Smooth muscle cell (in vitro differentiated cells): ENCODE measurements around the gene DCAF12. TPM values are rescaled to one million over a fixed set of nuclear protein-coding genes. Genes with fewer than 3 reads are reported as not detected.
"Not testable (repeated sequence)": the region's sequence is repeated elsewhere in the genome, so short reads cannot be mapped to it uniquely, and the experiment has no call there.

Source experiments
- DNase-seq: peaks from one replicate; lab custom pipeline; 2025; ENCODE audit not compliant: unreplicated experiment; lab: John Stamatoyannopoulos, UW
- H2AFZ ChIP-seq: fragments of 200-600 bp; sonication (generic); 2 replicates; pipeline ENCODE4 v1.6.0; 2016; ENCODE audit warnings: antibody characterized with exemption, low read depth, mild to moderate bottlenecking
- H3F3A ChIP-seq: fragments of 200-600 bp; sonication (generic); 2 replicates; pipeline ENCODE4 v1.6.0; 2017; ENCODE audit warnings: antibody characterized with exemption, low read depth
- H3K27ac ChIP-seq: fragments of 200-600 bp; sonication (generic); 2 replicates; pipeline ENCODE4 v1.5.1; 2016; ENCODE audit warnings: low read depth, mild to moderate bottlenecking
- H3K27me3 ChIP-seq: fragments of 200-600 bp; sonication (generic); 2 replicates; pipeline ENCODE4 v1.6.1; 2016; ENCODE audit warnings: low read depth, mild to moderate bottlenecking
- H3K36me3 ChIP-seq: fragments of 200-600 bp; sonication (generic); 2 replicates; pipeline ENCODE4 v1.5.1; 2016; ENCODE audit warnings: low read depth
- H3K4me1 ChIP-seq: fragments of 200-600 bp; sonication (generic); 2 replicates; pipeline ENCODE4 v1.5.1; 2016; ENCODE audit warnings: low read depth
- H3K4me2 ChIP-seq: fragments of 200-600 bp; sonication (generic); 2 replicates; pipeline ENCODE4 v1.6.0; 2016; ENCODE audit warnings: mild to moderate bottlenecking
- H3K4me3 ChIP-seq: fragments of 200-600 bp; sonication (generic); 2 replicates; pipeline ENCODE4 v1.5.1; 2016; ENCODE audit warnings: mild to moderate bottlenecking
- H3K79me2 ChIP-seq: fragments of 200-600 bp; sonication (generic); 2 replicates; pipeline ENCODE4 v1.6.0; 2016; ENCODE audit warnings: low read depth, mild to moderate bottlenecking
- H3K9ac ChIP-seq: fragments of 200-600 bp; sonication (generic); 2 replicates; pipeline ENCODE4 v1.6.0; 2016; ENCODE audit warnings: low read depth
- H3K9me3 ChIP-seq: fragments of 200-600 bp; sonication (generic); replicated peaks from 2 replicates; pipeline ENCODE4 v1.5.1; 2016; ENCODE audit warnings: low read depth
- H4K20me1 ChIP-seq: fragments of 200-600 bp; sonication (generic); 2 replicates; pipeline ENCODE4 v1.6.0; 2016; ENCODE audit warnings: low read depth
- CTCF ChIP-seq: fragments of 200-600 bp; sonication (generic); IDR thresholded peaks from 2 replicates; pipeline ENCODE4 v1.5.1; 2017; ENCODE audit warnings: borderline replicate concordance, mild to moderate bottlenecking, antibody characterized with exemption; ENCODE audit not compliant: insufficient read depth, poor library complexity, severe bottlenecking
- WGBS: methylation state at CpG from one replicate; pipeline ENCODE4 v1.1.7; 2016; ENCODE audit warnings: low lambda C conversion rate; 5-methylcytosine and 5-hydroxymethylcytosine counted together
- polyA plus RNA-seq: library from polyadenylated mRNA; unstranded; fragments of >200 nt; fragmentation: Nextera tagmentation; extraction: Ambion mirVana; gene quantifications from 2 replicates; pipeline ENCODE4 v1.2.1, GENCODE V29; 2016
- total RNA-seq: library from RNA; depleted of rRNA; stranded (reverse); fragments of >200 nt; gene quantifications from 2 replicates; pipeline ENCODE4 v1.2.3, GENCODE V29; 2014

The DCAF12 gene
- total and polyA plus RNA-seq, 2 experiments from 2014 or later, result 16.1 to 23.4 TPM

GRCh38 chr9:34139477-34140146, 13.1 kb upstream of the DCAF12 start:
- no peak overlapping the region for H3K27ac ChIP-seq
- H3K4me3 ChIP-seq, result no peak overlapping the region
- WGBS, result 79% methylated on average over 5 of the region's 5 CpGs
- H3K4me1 ChIP-seq, result no peaks in the 10 kb centered on the region
- no peaks in the 10 kb centered on the region for H4K20me1 ChIP-seq
- H3K27me3 ChIP-seq, result no peaks in the 10 kb centered on the region
- no peaks in the 10 kb centered on the region for H3F3A ChIP-seq
- no peak overlapping the region for H3K9ac ChIP-seq
- no peak overlapping the region for H2AFZ ChIP-seq
- no peaks in the 10 kb centered on the region for H3K79me2 ChIP-seq
- H3K9me3 ChIP-seq, result no peaks in the 10 kb centered on the region
- no peaks in the 10 kb centered on the region for H3K36me3 ChIP-seq
- no peak overlapping the region for H3K4me2 ChIP-seq
- no peak for DNase-seq
- peak; percentile 9 for TF ChIP-seq CTCF

GRCh38 chr9:34138644-34139043, 12.1 kb upstream of the DCAF12 start:
- H3K9me3 ChIP-seq, H3K36me3 ChIP-seq, H4K20me1 ChIP-seq, H3K27me3 ChIP-seq, H3K27ac ChIP-seq, H3K4me1 ChIP-seq, H3F3A ChIP-seq, H2AFZ ChIP-seq, DNase-seq, H3K4me3 ChIP-seq, H3K4me2 ChIP-seq, H3K9ac ChIP-seq, H3K79me2 ChIP-seq: not testable (repeated sequence)
- WGBS, result 93% methylated on average over 1 of the region's 1 CpG

- 97% methylated on average over 30 of the region's 30 CpGs for WGBS
- no peaks in the 10 kb centered on the region for H3K4me1 ChIP-seq
- no peak for DNase-seq
- H3K36me3 ChIP-seq, result no peaks in the 10 kb centered on the region
- H2AFZ ChIP-seq, result no peak overlapping the region
- H3K9me3 ChIP-seq, result no peaks in the 10 kb centered on the region
- no peaks in the 10 kb centered on the region for H3F3A ChIP-seq
- TF ChIP-seq CTCF, result no peak
- H4K20me1 ChIP-seq, result no peaks in the 10 kb centered on the region
- H3K27me3 ChIP-seq, result no peaks in the 10 kb centered on the region
- no peaks in the 10 kb centered on the region for H3K79me2 ChIP-seq
- H3K9ac ChIP-seq, result no peak overlapping the region
- H3K4me3 ChIP-seq, result no peak overlapping the region
- H3K27ac ChIP-seq, result no peak overlapping the region
- H3K4me2 ChIP-seq, result no peak overlapping the region
Observed at GRCh38 chr9:34134521-34134920, 8.0 kb upstream of the DCAF12 start.

- no peaks in the 10 kb centered on the region for H3K79me2 ChIP-seq
- no peaks in the 10 kb centered on the region for H3K36me3 ChIP-seq
- WGBS, result 93% methylated on average over 16 of the region's 16 CpGs
- H3K4me3 ChIP-seq, result no peak overlapping the region
- no peak overlapping the region for H3K27ac ChIP-seq
- no peak for DNase-seq
- no peak overlapping the region for H2AFZ ChIP-seq
- H3K9ac ChIP-seq, result no peak overlapping the region
- H3K27me3 ChIP-seq, result no peaks in the 10 kb centered on the region
- H3F3A ChIP-seq, result no peaks in the 10 kb centered on the region
- no peak for TF ChIP-seq CTCF
- H4K20me1 ChIP-seq, result no peaks in the 10 kb centered on the region
- H3K4me2 ChIP-seq, result no peak overlapping the region
- H3K4me1 ChIP-seq, result no peaks in the 10 kb centered on the region
- no peaks in the 10 kb centered on the region for H3K9me3 ChIP-seq
Observed at GRCh38 chr9:34133436-34133949, 7.0 kb upstream of the DCAF12 start.
